Gastrocnemius medialis (tissue), 4 donors: Measurements from ENCODE around the gene CCDC102B. TPM values are rescaled to one million over a fixed set of nuclear protein-coding genes. Genes with fewer than 3 reads are reported as not detected.

Experiments
- ATAC-seq, 2 donors: fragments of 150-250 bp; one replicate each; pipeline ENCODE4 v1.9.1; 2016
- DNase-seq, 2 donors: peaks; one replicate each; pipeline ENCODE4 v3.0.0-alpha.2; 2019
- H3K27ac ChIP-seq, 4 donors: fragments of 200-600 bp; sonication (generic); 1 replicate in 1 of 4; 2 replicates in 3 of 4; pipeline ENCODE4 v1.5.1; 2016 to 2018; ENCODE audit warnings: mild to moderate bottlenecking in 2 of 4, moderate library complexity in 1 of 4
- H3K27me3 ChIP-seq, 3 donors: fragments of 200-600 bp; sonication (generic) in 2 of 3; 1 replicate in 1 of 3; 2 replicates in 2 of 3; pipeline versions ENCODE4 v1.5.1 to v1.6.0; 2016 to 2019; ENCODE audit warnings: mild to moderate bottlenecking in 1 of 3, moderate library complexity in 1 of 3
- H3K36me3 ChIP-seq, 2 donors: fragments of 200-600 bp; sonication (generic) in 1 of 2; one replicate each; pipeline ENCODE4 v1.5.1; 2017 to 2018
- H3K4me1 ChIP-seq, 2 donors: fragments of 200-600 bp; sonication (generic) in 1 of 2; one replicate each; pipeline ENCODE4 v1.5.1; 2016 to 2017; ENCODE audit warnings: mild to moderate bottlenecking in 2 of 2
- H3K4me3 ChIP-seq, 4 donors: fragments of 200-600 bp; sonication (generic) in 3 of 4; 1 replicate in 1 of 4; 2 replicates in 3 of 4; pipeline ENCODE4 v1.5.1; 2016 to 2019; ENCODE audit warnings: mild to moderate bottlenecking in 2 of 4
- H3K9me3 ChIP-seq, 3 donors: fragments of 200-600 bp; sonication (generic) in 2 of 3; 1 replicate in 1 of 3; 2 replicates in 2 of 3; pipeline ENCODE4 v1.5.1; 2016 to 2019
- CTCF ChIP-seq, 5 experiments: fragments of 450-650 bp in 3 of 5; fragments of 200-600 bp in 2 of 5; sonication (generic) in 2 of 5; IDR thresholded peaks in 4 of 5; conservative IDR thresholded peaks in 1 of 5; 1 replicate in 4 of 5; 2 replicates in 1 of 5; pipeline ENCODE4 v1.5.1; 2016 to 2019; ENCODE audit warnings: antibody characterized with exemption in 5 of 5, mild to moderate bottlenecking in 3 of 5, moderate library complexity in 3 of 5
- in situ Hi-C, 4 donors: fragments of 200-750 bp; cut with MboI; loops; one replicate each; pipeline versions ENCODE4 v1.15.0 to v1.8.0; 2017; ENCODE audit warnings: low sequenced_read_pairs in 4 of 4
- intact Hi-C: fragments of 100-400 bp; cut with DNase I; formaldehyde crosslinking; loops from one replicate; pipeline ENCODE4 v1.15.1; 2023; ENCODE audit warnings: low total_unique reads
- total RNA-seq, 4 donors: library from RNA; depleted of rRNA; stranded (reverse); fragments of >200 nt; gene quantifications; one replicate each; pipeline versions ENCODE4 v1.1.0 to v1.2.3, GENCODE V29; 2016

Gene CCDC102B
- total RNA-seq, 4 donors from 2014 or later: 0.93 to 3.3 (median 1.3) TPM

- ATAC-seq (no peak), DNase-seq (no peak)
- H3K4me3 ChIP-seq: no peak overlapping the region
- no peaks in the 10 kb centered on the region for H3K27me3 ChIP-seq
- no peak overlapping the region for H3K27ac ChIP-seq
- no peaks in the 10 kb centered on the region for H3K36me3 ChIP-seq
- no peak for TF ChIP-seq CTCF (IDR thresholded peaks at IDR 0.05 in 4 of 5, conservative IDR thresholded peaks at IDR 0.05 in 1 of 5)
- no peaks in the 10 kb centered on the region for H3K9me3 ChIP-seq
- no peaks in the 10 kb centered on the region for H3K4me1 ChIP-seq
- intact Hi-C loops: no loop called here
- in situ Hi-C loops: no loop called here
Measured at GRCh38 chr18:69102959-69103358, 305.1 kb downstream of the CCDC102B start.

Other genes with a start within 250 kb of the CCDC102B start
- 10 to 100 TPM; 13.7 to 23.3 (median 16.7) TPM for gene TMX3, start 83.0 kb upstream of the CCDC102B start, total RNA-seq